ELR (cell line): ENCODE measurements around the gene TOB1.
"Not testable (repeated sequence)": the region's sequence is repeated elsewhere in the genome, so short reads cannot be mapped to it uniquely, and the experiment has no call there.

Source experiments
- DNase-seq: peaks from one replicate; pipeline ENCODE4 v3.0.0-alpha.2; 2015; ENCODE audit warnings: low read depth

Gene TOB1

DNA sequence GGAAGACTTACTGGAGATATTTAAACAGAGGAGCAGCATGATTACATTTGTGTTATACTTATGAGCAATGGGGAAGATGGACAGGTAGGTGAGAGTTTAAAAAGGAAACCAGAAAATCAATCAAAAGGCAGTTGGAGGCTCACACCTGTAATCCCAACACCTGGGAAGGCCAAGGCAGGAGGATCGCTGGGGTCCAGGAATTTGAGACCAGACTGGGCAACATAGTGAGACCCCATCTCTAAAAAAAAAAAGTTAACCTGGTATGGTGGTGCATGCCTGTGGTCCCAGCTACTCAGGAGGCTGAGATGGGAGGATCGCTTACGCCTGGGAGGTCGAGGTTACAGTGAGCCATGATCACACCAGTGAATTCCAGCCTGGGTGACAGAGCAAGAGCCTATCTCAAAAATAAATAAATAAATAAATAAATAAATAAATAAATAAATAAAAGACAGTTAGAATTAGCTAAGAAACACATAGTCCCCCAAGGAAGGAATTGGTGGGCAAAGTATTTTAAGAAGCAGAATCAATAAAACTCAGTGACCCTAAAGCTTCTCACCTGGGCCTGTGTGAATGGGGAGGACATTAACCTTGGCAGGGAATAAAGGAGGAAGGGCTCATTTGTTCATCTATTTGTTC is 32.3 kb upstream of the TOB1 start:
- no peak for DNase-seq

DNA sequence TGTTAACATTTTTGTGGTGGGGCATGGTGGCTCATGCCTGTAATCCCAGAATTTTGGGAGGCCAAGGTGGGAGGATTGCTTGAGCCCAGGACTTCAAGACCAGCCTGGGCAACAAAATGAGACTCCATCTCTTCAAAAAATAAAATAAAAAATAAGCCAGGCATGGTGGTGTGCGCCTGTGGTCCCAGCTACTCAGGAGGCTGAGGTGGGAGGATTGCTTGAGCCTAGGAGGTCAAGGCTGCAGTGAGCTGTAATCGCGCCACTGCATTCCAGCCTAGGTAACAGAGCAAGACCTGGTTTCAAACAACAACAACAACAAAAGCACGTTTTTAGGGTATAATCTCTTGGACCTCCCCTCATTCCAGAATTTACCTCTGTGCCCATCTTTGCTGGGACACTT is 28.4 kb upstream of the TOB1 start:
- DNase-seq: not testable (repeated sequence)

DNA sequence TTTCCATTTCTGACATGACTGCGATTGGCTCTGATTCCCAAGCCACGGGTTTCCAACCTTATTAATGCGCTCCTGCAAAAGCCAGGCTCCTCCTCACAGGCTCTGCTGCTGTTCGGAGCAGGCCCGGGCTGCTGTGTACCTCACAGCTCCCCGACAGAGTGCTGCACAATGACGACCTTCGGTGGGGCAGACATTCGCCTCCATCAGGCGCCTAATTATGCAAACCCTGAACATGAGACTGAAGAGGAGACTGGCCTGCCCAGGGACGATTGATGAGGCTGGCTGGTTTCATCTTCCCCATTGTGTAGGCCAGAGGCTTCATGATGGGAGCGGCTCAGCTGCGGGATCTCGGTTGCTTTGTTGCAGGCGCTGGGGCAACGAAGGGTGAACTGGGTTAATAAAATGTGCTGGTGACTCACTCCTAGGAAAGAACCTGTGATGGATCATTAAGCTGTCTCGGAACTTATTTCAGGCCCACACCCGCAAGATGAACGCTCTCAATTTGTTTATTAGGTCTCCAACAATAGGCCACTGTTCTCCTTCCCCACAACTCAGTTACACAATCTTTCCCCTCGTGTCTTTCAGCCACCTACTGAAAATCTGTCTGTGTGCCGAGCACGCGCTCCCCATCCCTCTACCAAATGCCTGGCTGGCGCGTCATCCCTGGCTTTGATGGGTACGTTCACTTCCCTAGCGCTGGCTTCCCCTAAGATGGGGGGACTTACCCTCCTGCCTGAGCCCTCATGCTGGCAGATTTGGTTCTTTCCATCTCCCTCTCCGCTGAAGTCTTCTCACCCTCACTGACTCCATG is 27.2 kb upstream of the TOB1 start:
- peak; percentile 39 for DNase-seq

DNA sequence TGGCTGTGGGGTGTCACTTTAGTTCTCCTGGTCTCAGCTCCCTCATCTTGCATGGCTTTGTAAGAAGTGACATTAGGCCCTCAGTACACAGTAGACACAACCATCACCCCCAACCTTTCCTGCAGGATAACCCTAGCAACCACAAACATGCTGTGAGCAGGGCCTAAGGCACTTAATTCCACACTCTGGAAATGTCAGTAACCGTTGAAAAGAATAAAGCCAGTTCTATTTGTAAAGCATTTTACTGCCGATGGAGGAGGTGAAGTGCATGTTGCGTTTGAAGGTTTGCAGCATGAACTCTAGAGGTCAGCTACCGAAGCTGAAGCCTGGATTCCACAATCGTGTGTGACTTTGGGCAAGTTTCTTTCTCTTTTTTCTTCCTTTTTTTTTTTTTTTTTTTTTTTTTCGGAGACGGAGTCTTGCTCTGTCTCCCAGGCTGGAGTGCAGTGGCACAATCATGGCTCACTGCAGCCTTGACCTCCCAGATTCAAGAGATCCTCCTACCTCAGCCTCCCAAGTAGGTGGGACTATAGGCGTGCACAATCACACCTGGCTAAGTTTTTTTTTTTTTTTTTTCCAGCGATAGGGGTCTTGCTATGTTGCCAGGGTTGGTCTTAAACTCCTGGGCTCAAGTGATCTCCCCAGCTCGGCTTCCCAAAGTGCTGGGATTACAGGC is 26.1 kb upstream of the TOB1 start:
- DNase-seq: no peak

DNA sequence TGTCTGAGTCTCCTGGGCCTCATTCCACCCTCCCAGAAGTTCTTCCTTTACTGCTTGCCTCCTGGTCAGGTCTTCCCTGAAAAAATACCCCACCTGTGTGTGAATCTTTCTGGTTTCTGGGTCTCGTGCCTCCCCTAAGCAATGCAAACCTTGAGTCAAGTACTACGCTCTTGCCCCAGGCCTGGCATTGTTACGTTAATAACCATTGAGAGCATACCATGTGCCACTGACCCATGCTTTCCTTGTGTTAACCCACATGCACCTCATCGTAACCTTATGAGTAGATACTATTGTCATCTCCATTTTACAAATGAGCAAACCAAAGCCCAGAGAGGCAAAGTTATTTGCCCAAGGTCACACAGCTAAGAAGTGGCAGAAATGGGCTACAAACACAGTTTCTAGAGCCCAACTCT is 25.4 kb upstream of the TOB1 start:
- DNase-seq: no peak

DNA sequence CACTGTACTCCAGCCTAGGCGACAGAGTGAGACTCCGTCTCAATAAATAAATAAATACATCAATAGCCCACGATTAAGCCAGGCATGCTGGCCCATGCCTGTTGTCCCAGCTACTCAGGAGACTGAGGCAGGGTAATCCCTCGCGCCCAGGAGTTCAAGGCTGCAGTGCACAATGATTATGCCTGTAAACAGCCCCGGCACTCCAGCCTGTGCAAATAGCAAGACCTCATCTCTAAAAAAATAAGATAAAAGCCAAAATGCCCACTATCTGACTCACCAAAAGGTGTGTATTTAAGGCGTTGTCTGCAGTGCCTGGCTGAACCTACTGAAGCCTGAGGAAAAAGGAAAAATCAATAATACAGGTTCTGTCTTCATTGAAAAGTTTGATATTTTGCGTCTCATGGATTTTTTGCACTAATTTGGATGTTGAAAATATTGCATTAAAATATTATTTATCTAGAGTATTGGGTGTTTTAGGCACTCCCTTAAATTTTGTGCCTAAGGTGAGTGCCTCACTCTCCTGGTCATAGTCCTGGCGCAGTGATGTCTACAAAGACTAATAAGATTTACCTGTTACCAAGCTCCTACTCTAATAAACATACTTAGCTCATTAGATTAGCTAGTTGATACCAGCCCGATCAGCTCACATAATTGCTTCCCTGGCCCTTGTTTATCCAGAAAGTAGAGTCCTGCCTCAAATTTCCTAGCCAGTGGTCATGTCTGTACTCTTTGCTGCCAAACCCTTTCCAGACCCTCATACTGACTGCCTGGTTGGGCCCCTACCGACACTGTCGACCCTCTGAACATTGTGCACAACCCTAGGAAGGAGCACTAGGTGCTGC is 24.7 kb upstream of the TOB1 start:
- no peak for DNase-seq

DNA sequence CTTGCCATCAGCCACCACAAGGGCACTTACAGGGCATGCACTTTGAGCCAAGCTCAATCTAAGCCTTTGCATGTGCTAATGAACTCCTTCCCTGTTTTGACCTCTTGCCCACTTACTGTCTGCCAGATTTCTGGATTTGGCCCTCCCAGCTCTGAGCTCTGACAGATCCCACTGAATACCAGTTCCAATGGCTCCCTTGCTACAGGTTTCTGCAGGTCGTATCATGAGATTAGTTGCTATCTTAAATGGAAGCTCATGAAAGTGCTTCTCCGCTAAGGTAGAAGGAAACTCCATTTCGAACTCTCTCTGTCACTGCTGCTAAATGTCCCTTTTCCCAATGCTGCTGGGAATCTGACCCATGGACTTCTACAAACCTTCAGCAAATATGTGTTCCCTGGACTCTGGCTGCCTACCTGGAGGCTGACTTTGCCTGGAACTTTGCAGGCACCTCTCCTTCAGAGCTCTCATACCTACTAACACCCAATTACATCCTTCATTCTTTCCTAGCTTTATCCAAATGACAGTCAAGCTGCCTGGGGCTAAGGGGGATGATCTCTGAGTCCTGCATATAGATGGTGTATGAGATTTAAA is 23.5 kb upstream of the TOB1 start:
- DNase-seq: no peak

DNA sequence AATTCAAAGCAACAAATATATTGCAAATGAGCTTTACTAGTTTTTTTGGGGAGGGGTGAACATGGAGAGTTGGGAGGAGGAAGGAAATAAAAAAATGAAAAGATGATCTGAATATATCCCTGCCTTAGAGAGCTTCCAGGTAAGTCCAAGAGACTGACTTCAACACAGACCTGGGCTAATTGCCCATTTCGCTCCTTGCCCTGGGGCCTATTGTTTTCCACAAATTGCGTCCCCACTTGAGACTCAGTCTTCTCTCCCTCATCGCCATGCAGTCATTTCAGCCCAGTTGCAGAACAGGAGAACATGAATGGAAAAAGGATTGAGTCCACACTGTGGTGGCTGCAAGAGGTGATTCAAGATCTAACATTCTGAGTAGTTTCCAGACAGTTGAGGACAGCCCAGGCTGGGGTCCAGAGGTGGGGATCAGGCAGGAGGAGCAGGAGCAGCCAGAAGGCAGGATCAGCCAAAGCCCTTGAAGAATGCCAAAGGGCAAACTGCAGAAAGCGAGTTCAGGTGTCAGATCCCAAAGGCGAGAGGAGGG is 21.6 kb upstream of the TOB1 start:
- DNase-seq: no peak

DNA sequence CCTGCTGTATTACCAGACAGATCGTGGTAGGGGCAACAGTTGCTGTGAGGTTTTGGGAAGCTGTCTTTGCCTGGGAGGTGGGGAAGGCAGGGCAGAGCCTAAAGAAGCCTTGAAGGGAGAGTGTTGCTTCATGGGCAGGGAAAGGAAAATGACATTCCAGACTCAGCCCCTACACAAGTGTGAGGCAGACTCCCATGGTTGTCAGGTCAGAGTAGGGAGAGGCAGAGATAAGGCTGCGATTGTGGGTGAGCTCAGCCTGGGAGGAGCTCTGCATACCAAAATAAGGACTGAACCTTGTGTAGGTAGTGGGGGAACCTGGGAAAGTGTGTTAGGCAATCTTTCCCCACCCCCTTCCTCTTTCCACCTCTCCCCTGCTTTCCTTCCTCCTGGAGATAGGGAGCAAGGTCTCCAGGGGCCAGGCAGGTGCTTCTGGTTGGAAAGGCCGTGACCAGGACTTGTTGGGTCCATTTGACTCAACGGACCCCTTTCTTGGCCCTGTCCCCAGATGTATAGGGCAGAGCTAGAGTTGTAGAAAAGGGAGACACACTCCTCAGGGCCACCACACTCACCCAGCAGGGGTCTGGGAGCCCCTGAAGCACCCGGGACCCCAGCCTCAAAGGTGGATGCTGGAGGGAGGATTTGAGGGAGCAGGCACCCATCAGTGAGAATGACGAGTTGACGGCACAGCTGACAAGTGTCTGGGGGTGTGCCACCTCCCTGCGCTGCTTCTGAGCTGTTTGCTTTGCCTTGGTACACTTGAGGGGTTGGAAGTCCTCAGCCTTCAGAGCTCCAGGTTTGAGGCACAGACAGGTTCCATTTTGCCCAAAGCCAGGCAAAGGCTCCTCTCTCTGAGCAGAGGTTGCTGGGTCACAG is 18.5 kb upstream of the TOB1 start:
- no peak for DNase-seq

DNA sequence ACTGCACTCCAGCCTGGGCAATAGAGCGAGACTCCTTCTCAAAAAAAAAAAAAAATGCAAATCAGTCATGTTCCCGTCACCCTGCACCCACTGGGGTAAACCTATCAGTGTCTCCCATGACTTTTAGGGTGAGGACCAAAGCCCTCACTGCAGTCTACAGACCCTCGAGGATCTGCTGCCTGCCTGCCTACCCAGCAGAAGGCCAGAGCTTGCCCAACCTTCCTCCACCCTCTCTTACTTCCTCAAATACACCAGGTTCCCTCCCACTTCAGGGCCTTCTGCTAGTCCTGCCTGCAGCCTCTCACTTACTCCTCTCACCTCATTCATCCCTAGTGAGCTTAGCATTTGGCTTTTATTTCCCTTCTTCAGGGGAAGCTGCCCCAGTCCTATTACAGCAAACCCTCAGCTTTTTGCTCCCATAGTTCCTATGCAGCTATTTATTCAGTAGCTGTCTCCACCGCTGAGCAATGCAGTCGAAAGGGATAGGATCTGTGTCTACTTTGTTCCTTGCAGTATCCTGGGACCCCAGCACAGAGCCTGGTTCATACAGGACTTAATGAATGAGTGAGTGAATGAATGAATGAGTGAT is 17.8 kb upstream of the TOB1 start:
- no peak for DNase-seq

DNA sequence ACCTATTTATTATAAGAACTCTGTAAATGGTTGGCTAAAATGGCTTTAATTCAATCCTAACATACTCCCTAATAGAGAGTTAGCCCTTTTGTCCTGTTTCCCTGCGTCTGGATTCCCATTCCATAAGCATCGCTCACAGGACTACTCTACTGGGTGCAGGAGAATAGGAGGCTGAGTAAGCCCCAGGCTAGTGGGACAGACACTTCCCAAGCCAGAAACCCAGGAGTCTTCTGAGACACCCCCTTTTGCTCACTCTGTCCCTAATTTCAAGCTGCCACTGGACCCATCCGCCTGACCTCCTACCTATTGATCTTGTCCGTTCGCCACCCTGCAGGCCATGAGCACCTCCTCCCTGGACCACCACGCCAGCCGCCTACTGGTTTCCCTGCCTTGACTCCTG is 16.7 kb upstream of the TOB1 start:
- DNase-seq: peak; percentile 85

DNA sequence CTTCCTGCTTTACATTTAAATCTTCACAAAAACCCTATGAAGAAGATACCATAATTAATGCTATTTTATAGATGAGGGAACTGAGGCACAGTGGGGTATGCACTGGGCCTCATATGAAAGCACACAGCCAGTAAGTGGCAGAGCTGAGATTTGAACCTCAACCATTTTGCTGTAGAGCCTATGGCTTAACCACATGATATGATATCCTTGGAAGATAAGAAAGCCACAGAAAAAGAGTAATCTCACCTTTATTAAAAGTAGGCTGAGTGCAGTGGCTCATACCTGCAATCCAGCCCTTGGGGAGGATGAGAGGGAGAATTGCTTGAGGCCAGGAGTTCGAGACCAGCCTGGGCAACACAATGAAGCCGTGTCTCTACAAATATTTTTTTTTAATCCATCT is 15.0 kb upstream of the TOB1 start:
- no peak for DNase-seq

DNA sequence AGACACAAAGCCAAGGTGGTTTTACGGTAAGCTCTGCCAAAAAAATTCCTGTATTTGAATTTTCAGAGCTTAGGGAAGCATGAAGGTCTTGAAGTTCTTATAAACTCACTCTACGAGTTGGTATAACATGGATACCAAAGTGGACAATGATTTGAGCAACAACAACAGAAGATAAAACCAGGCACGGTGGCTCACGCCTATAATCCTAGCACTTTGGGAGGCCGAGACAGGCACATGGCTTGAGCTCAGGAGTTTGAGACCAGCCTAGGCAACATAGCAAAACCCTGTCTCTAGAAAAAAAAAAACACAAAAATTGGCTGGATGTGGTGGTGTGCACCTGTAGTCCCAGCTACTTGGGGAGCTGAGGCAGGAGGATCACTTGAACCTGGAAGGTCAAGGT is 12.9 kb upstream of the TOB1 start:
- DNase-seq: no peak

DNA sequence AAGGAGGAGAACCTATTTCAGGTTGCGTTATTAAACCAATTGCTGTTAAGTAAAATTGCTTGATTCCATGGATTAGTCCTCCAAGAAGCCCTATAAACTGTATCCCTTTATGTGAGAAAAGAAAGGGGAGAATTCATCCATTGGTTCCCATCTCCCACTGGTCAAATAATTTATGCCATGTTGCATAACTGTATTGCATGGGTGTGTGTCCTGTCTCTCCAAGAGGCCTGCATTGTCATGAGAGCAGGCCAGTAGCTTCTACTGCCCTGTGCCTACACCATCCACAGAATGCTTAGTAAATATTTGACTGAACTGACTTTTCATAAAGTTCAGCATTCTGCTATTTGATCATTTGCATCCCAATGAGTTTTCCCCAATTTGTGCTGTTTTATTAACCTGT is 11.7 kb upstream of the TOB1 start:
- no peak for DNase-seq

DNA sequence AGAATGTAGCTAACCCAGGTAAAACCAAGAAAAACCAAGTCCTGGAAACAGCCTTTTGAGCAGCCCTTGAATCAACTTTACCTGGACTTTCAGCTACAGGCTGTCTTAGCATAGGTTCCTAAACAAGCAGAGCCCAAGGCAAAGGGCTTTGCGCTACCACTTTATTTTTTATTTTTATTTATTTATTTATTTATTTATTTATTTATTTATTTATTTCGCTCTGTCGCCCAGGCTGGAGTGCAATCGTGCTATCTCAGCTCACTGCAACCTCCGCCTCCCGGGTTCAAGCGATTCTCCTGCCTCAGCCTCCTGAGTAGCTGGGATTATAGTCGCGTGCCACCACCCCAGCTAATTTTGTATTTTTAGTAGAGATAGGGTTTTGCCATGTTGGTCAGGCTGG is 10.9 kb upstream of the TOB1 start:
- not testable (repeated sequence) for DNase-seq

DNA sequence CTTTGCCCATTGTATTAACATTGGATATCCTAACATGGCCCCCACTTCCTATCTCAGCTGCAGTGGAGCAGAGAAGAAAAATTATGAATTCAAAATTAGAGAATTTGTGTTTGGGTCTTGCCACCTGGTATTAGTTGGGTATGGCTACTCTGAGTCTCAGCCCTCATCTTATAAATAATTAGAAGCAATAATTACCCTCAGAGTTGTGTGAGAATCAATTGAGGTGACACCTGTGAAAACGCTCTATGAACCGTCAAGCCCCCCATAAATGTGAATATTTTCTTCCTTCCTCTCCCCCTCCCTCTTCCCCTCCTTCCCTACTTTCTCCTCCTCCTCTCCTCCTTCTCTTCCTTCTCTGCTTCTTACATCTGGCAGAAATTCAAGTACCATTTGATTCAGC is 8.9 kb upstream of the TOB1 start:
- DNase-seq: no peak

DNA sequence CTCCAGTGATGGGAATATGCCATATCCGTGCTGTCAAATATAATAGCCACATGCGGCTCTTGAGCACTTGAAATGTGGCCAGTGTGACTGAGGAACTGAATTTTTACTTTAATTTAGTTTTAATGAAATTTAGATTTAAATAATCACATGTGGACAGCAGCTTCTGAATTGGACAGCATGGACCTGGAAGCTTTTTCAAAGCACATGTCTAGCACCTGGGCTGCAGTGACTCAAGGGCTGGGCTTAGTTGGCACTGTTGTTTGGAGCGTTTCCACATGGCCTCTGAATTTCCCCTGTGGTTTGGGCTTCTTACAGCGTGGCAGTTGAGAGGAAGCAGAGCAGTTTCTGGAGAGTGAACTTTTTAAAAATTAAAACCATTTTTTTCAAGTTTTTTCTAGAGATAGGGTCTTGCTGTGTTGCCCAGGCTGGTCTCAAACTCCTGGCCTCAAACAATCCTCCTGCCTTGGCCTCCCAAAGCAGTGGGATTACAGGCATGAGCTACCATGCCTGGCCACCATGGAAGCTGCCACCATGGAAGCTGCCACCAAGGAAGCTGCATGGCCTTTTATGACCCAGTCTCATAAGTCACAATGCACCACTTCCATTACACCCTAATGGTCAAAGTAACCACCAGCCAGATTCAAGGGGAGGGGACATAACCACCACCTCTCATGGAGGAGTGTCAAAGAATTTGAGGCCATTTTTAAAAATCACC is 6.7 kb upstream of the TOB1 start:
- DNase-seq: peak; percentile 49

DNA sequence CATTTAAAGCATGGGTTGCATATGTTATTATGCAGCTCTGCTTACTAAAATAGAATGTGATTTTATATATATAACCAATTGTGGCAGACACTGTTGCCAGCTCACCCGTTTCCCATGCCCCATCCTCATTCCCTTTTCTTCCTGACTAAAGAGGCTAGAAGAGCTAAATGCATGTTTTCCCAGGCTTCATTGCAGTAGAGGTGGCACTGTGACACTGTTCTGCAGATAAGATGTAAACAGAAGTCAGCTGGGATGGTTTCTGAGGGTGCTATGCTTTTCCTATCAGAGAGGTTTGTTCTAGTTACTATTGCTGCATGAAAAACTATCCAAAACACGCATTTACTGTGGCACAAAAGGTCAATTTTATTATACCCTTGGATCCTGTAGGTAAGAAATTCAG is 5.7 kb upstream of the TOB1 start:
- DNase-seq: no peak

DNA sequence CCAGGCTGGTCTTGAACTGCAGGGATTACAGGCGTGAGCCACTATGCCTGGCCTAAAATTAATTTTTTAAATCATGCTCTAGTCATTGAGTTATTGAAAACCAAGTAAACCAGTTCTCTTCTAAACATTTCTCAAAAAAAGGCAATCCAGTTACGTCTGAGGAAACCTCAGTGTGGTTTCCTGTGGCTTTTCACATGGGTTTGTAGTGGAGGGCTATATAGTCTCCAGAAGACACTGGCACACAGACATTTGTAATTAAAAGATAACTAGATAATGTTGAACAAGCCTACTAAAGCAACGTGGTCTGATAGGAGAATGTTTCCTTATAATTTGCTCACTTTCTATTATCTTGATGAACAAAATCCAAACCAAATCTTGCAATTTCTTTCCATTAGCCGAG is 5.2 kb upstream of the TOB1 start:
- DNase-seq: no peak

DNA sequence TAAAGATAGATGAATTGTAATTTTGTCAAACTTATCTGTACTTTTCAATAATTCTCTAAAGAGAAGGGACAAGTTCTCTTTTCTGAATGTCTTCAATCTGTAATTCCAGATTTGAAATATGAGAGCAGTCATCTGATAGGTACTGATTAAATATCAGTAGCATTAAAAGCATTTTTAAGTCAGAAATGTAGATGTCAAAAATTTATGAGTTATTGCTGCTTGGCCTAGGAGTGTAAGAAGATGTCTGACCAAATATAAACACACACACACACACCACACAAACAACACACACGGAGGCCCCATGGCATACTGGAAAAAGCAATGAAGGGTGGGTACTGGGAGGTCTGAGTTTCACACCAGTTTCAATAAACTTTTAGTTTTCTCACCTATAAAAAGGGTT is 2.4 kb upstream of the TOB1 start:
- no peak for DNase-seq
